K562 (cell line): ENCODE measurements around the gene EAPP. TPM values are rescaled to one million over a fixed set of nuclear protein-coding genes. Genes with fewer than 3 reads are reported as not detected.

Experiments
- ATAC-seq: fragments of 200-7000 bp; cut with Tn5 transposase; 3 replicates; pipeline ENCODE4 v1.9.1; 2020; ENCODE audit warnings: moderate library complexity
- BruUV-seq: library from RNA; stranded (reverse); fragments of 400-500 nt; replicated peaks from 2 replicates; lab custom pipeline; 2021; lab: Mats Ljungman, UMichigan
- CTCF ChIA-PET: fragments of 300-600 bp; formaldehyde crosslinking; extraction: SDS; loops from one replicate; lab custom pipeline; 2021; ENCODE audit warnings: low intra/inter-chr PET ratio; lab: Yijun Ruan, JAX
- POLR2A ChIA-PET: fragments of 300-600, 350-650 bp; sonication (Branson Sonifier 250); formaldehyde crosslinking; extraction: SDS; loops from one replicate; lab custom pipeline; 2021; ENCODE audit warnings: antibody characterized with exemption, inconsistent platforms; lab: Yijun Ruan, JAX
- DNase-seq, 4 experiments: peaks; one replicate each; pipeline versions ENCODE4 v3.0.0 to v3.0.0-alpha.2; 2011 to 2018; ENCODE audit warnings: low spot score in 3 of 4, mixed read lengths in 3 of 4; ENCODE audit errors: extremely low read depth in 1 of 4
- FAIRE-seq: peaks from 2 replicates; lab custom pipeline; 2011; peaks lifted over from hg19 to GRCh38; lab: Jason Lieb, UNC
- H2AFZ ChIP-seq: 2 replicates; pipeline ENCODE4 v1.6.0; 2011; ENCODE audit warnings: low read depth, low read length, control low read depth, inconsistent platforms
- H3K27ac ChIP-seq: fragments of 200-600 bp; 3 replicates; pipeline ENCODE4 v1.8.0; 2011; ENCODE audit warnings: low read depth, mild to moderate bottlenecking, control low read depth, inconsistent platforms, low read length, moderate library complexity, mixed read lengths; ENCODE audit errors: extremely low read depth
- H3K27me3 ChIP-seq, 2 experiments: fragments of 300-600 bp in 1 of 2; 2 replicates in 1 of 2; 3 replicates in 1 of 2; pipeline versions ENCODE4 v1.6.0 to v1.8.0; 2011; ENCODE audit warnings: inconsistent platforms in 2 of 2, low read length in 2 of 2, mild to moderate bottlenecking in 1 of 2, mixed read lengths in 1 of 2, moderate library complexity in 1 of 2; ENCODE audit not compliant: control insufficient read depth in 2 of 2, insufficient read depth in 2 of 2
- H3K36me3 ChIP-seq: fragments of 300-600 bp; 3 replicates; pipeline ENCODE4 v1.8.0; 2011; ENCODE audit warnings: mild to moderate bottlenecking, low read length, inconsistent platforms; ENCODE audit not compliant: control insufficient read depth, insufficient read depth
- H3K4me1 ChIP-seq, 2 experiments: fragments of 200-600 bp in 1 of 2; replicated peaks in 1 of 2; 2 replicates in 1 of 2; 3 replicates in 1 of 2; pipeline versions ENCODE4 v1.5.1 to v1.8.0; 2011; ENCODE audit warnings: inconsistent platforms in 2 of 2, low read length in 2 of 2, mild to moderate bottlenecking in 1 of 2, mixed read lengths in 1 of 2, moderate library complexity in 1 of 2; ENCODE audit not compliant: control insufficient read depth in 2 of 2, insufficient read depth in 2 of 2
- H3K4me2 ChIP-seq: 2 replicates; pipeline ENCODE4 v1.6.1; 2011; ENCODE audit warnings: low read length, control low read depth, inconsistent platforms, mixed read lengths; ENCODE audit not compliant: insufficient read depth
- H3K4me3 ChIP-seq: fragments of 200-600 bp; sonication (generic), shearing (Covaris generic); 2 replicates; pipeline ENCODE4 v1.5.1; 2016; ENCODE audit warnings: control low read depth, inconsistent platforms
- H3K79me2 ChIP-seq: fragments of 200-600 bp; 3 replicates; pipeline ENCODE4 v1.8.0; 2011; ENCODE audit warnings: low read length, inconsistent platforms; ENCODE audit not compliant: control insufficient read depth, insufficient read depth
- H3K9ac ChIP-seq, 2 experiments: 2 replicates each; pipeline versions ENCODE4 v1.6.0 to v1.6.1; 2011; ENCODE audit warnings: low read depth in 2 of 2, low read length in 2 of 2, control low read depth in 1 of 2, inconsistent platforms in 1 of 2, mild to moderate bottlenecking in 1 of 2, mixed read lengths in 1 of 2; ENCODE audit not compliant: insufficient read depth in 1 of 2
- H3K9me1 ChIP-seq: one replicate; pipeline ENCODE4 v1.6.0; 2011; ENCODE audit warnings: inconsistent platforms, mild to moderate bottlenecking, low read length, moderate library complexity; ENCODE audit not compliant: control insufficient read depth, insufficient read depth
- H3K9me3 ChIP-seq: replicated peaks from 2 replicates; pipeline ENCODE4 v1.5.1; 2011; ENCODE audit warnings: low read depth, low read length, inconsistent platforms; ENCODE audit not compliant: control insufficient read depth, insufficient read depth
- H4K20me1 ChIP-seq: replicated peaks from 2 replicates; pipeline ENCODE4 v1.6.1; 2011; ENCODE audit warnings: low read length, inconsistent platforms, mixed read lengths; ENCODE audit not compliant: control insufficient read depth, insufficient read depth
- HDAC8 ChIP-seq: fragments of 450-650 bp; IDR thresholded peaks from 2 replicates; pipeline ENCODE4 v1.6.1; 2016; ENCODE audit warnings: mild to moderate bottlenecking, missing genetic modification characterization, moderate library complexity, missing compliant biosample characterization
- JUND ChIP-seq, 2 experiments: IDR thresholded peaks; 2 replicates in 1 of 2; 3 replicates in 1 of 2; pipeline ENCODE4 v1.6.1; 2011; ENCODE audit warnings: borderline replicate concordance in 2 of 2, low read depth in 2 of 2, low read length in 2 of 2, improper control_type of control experiment in 1 of 2, missing biosample characterization in 1 of 2, missing genetic modification characterization in 1 of 2, missing genetic modification reagents in 1 of 2
- POLR2H ChIP-seq: IDR thresholded peaks from 2 replicates; pipeline ENCODE4 v1.6.1; 2016; ENCODE audit warnings: missing genetic modification characterization, low read depth, mild to moderate bottlenecking, control low read depth, missing compliant biosample characterization, moderate library complexity
- POU5F1 ChIP-seq: fragments of 150-350 bp; IDR thresholded peaks from 2 replicates; pipeline ENCODE4 v1.6.1; 2014; ENCODE audit warnings: borderline replicate concordance, low read length, low read depth, mild to moderate bottlenecking; ENCODE audit not compliant: partially characterized antibody
- SMARCB1 ChIP-seq: IDR thresholded peaks from 2 replicates; pipeline ENCODE4 v1.6.1; 2011; ENCODE audit warnings: improper control_type of control experiment, low read depth; ENCODE audit not compliant: insufficient read length
- ZNF384 ChIP-seq: IDR thresholded peaks from 2 replicates; pipeline ENCODE4 v1.6.1; 2012; ENCODE audit warnings: low read depth, low read length, improper control_type of control experiment
- ZNF561 ChIP-seq: fragments of 450-650 bp; formaldehyde crosslinking; conservative IDR thresholded peaks from 2 replicates; pipeline ENCODE4 v1.4.0; 2020; ENCODE audit warnings: mild to moderate bottlenecking, moderate library complexity
- WGBS: fragments of 100-300 bp; shearing (Covaris generic); methylation state at CpG from one replicate; pipeline ENCODE4 v1.1.6; 2016; ENCODE audit warnings: low coverage, mixed read lengths; ENCODE audit not compliant: insufficient coverage; ENCODE audit errors: missing lambda C conversion rate; 5-methylcytosine and 5-hydroxymethylcytosine counted together
- in situ Hi-C: fragments of 300-500 bp; cut with MboI; formaldehyde crosslinking; loops from 4 replicates; pipeline ENCODE4 v1.15.0; 2018; ENCODE audit warnings: inconsistent platforms, mixed read lengths
- intact Hi-C: fragments of 100-400 bp; cut with micrococcal nuclease; formaldehyde crosslinking; loops from 2 replicates; pipeline ENCODE4 v1.14.2; 2022
- polyA plus RNA-seq, 8 experiments: library from polyadenylated mRNA; depleted of rRNA in 4 of 8; stranded (reverse) in 5 of 8; unstranded in 3 of 8; fragments of >200 nt; fragmentation: Nextera tagmentation in 2 of 8; fragmentation: Illumina TruSeq in 1 of 8; extraction: Ambion mirVana in 2 of 8; extraction: Trizol in 1 of 8; gene quantifications; 2 replicates each; pipeline versions ENCODE4 v1.2.1 to v1.2.3, GENCODE V29; 2011 to 2014; ENCODE audit warnings: inconsistent platforms in 1 of 8, missing spikeins in 1 of 8
- total RNA-seq, 7 experiments: library from RNA; depleted of rRNA in 6 of 7; stranded (reverse); fragments of >200 nt in 6 of 7; fragmentation: Illumina TruSeq in 2 of 7; extraction: Trizol in 2 of 7; gene quantifications; 2 replicates each; pipeline versions ENCODE4 v1.2.1 to v1.2.3, GENCODE V29; 2011 to 2021; ENCODE audit warnings: low replicate concordance in 1 of 7
- TF ChIP-seq, protein P1 (sequence below): sonication (generic); formaldehyde crosslinking; IDR thresholded peaks from 2 replicates; pipeline ENCODE4 v1.8.1; 2023; ENCODE audit warnings: mild to moderate bottlenecking, missing genetic modification reagents
- TF ChIP-seq, protein P2 (sequence below): sonication (generic); formaldehyde crosslinking; IDR thresholded peaks from 2 replicates; pipeline ENCODE4 v1.8.0; 2022; ENCODE audit warnings: missing genetic modification reagents, mild to moderate bottlenecking, borderline replicate concordance
- TF ChIP-seq, protein P3 (sequence below): fragments of 200-800 bp; sonication (Bioruptor generic); IDR thresholded peaks from 2 replicates; pipeline ENCODE4 v1.6.1; 2017; ENCODE audit warnings: missing genetic modification characterization, missing compliant biosample characterization
- TF ChIP-seq, protein P4 (sequence below): fragments of 250-450 bp; sonication (Bioruptor Pico); IDR thresholded peaks from 2 replicates; pipeline ENCODE4 v1.5.1; 2021; ENCODE audit warnings: mild to moderate bottlenecking
- TF ChIP-seq, protein P5 (sequence below): fragments of 250-450 bp; sonication (Bioruptor Pico); IDR thresholded peaks from 2 replicates; pipeline ENCODE4 v1.8.0; 2022; ENCODE audit warnings: inconsistent platforms, mild to moderate bottlenecking, moderate library complexity, borderline replicate concordance

EAPP gene
- total and polyA plus RNA-seq, 9 of the 15 experiments (the other 6 are each of a cell fraction or from before 2014, with no cell fraction given) = 19.0 to 67.6 (median 30.3) TPM

DNA sequence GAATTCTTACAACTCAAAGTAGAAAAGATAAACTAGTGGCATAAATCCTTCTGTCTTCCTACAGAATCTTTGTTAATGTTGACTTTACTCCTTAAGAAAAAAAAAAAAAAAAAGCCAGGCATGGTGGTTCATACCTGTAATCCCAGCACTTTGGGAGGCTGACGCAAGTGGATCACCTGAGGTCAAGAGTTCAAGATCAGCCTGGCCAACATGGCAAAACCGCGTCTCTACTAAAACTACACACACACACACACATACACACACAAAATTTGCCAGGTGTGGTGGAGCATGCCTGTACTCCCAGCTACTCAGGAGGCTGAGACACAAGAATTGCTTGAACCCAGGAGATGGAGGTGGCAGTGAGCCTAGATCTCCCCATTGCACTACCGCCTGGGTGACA, 59.8 kb downstream of the EAPP start (continued):
- TF ChIP-seq, protein P1, sequence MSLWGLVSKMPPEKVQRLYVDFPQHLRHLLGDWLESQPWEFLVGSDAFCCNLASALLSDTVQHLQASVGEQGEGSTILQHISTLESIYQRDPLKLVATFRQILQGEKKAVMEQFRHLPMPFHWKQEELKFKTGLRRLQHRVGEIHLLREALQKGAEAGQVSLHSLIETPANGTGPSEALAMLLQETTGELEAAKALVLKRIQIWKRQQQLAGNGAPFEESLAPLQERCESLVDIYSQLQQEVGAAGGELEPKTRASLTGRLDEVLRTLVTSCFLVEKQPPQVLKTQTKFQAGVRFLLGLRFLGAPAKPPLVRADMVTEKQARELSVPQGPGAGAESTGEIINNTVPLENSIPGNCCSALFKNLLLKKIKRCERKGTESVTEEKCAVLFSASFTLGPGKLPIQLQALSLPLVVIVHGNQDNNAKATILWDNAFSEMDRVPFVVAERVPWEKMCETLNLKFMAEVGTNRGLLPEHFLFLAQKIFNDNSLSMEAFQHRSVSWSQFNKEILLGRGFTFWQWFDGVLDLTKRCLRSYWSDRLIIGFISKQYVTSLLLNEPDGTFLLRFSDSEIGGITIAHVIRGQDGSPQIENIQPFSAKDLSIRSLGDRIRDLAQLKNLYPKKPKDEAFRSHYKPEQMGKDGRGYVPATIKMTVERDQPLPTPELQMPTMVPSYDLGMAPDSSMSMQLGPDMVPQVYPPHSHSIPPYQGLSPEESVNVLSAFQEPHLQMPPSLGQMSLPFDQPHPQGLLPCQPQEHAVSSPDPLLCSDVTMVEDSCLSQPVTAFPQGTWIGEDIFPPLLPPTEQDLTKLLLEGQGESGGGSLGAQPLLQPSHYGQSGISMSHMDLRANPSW (CRISPR knock-in tag) = no peak
- TF ChIP-seq ZNF384 (no peak), POU5F1 (no peak)

DNA sequence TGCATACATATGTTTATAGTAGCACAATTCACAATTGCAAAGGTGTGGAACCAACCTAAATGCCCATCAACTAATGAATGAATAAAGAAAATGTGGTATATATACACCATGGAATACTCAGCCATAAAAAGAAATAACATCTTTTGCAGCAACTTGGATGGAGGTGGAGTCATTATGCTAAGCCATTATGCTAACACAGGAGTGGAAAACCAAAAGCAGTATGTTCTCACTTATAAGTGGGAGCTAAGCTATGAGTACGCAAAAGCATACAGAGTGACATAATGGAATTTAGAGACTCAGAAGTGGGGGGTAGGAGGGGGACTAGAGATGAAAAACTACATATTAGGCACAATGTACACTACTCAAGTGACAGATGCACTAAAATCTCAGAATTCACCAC, 61.2 kb downstream of the EAPP start:
- ChIA-PET CTCF (no interaction called here), POLR2A (no interaction called here)
- Histone ChIP-seq H3K4me3 (no peak overlapping the region), H3K27ac (no peak overlapping the region), H3K9ac (no peak overlapping the region), H3K79me2 (no peaks in the 10 kb centered on the region), H4K20me1 (no peaks in the 10 kb centered on the region), H3K27me3 (no peaks in the 10 kb centered on the region), H3K4me1 (no peaks in the 10 kb centered on the region), H3K9me3 (no peaks in the 10 kb centered on the region), H3K36me3 (no peaks in the 10 kb centered on the region), H2AFZ (no peak overlapping the region), H3K9me1 (no peaks in the 10 kb centered on the region), H3K4me2 (no peak overlapping the region)
- no TSS peak for BruUV-seq
- WGBS = 100% methylated on average over 1 of the region's 1 CpG
- no peak for FAIRE-seq
- in situ Hi-C loops = no loop called here
- intact Hi-C loops = no loop called here
- no peak for DNase-seq
- no peak for ATAC-seq
- TF ChIP-seq ZNF561 (CRISPR knock-in tag) (no peak), POLR2H (tag) (no peak), SMARCB1 (no peak), HDAC8 (no peak), JUND (IDR thresholded peaks at IDR 0.05; ENCODE audit: borderline replicate concordance, low read depth, low read length) (no peak), JUND (tag; IDR thresholded peaks at IDR 0.05; ENCODE audit: borderline replicate concordance, low read depth, low read length) (no peak)
- TF ChIP-seq, protein P2, sequence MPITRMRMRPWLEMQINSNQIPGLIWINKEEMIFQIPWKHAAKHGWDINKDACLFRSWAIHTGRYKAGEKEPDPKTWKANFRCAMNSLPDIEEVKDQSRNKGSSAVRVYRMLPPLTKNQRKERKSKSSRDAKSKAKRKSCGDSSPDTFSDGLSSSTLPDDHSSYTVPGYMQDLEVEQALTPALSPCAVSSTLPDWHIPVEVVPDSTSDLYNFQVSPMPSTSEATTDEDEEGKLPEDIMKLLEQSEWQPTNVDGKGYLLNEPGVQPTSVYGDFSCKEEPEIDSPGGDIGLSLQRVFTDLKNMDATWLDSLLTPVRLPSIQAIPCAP = no peak
- TF ChIP-seq, protein P3, sequence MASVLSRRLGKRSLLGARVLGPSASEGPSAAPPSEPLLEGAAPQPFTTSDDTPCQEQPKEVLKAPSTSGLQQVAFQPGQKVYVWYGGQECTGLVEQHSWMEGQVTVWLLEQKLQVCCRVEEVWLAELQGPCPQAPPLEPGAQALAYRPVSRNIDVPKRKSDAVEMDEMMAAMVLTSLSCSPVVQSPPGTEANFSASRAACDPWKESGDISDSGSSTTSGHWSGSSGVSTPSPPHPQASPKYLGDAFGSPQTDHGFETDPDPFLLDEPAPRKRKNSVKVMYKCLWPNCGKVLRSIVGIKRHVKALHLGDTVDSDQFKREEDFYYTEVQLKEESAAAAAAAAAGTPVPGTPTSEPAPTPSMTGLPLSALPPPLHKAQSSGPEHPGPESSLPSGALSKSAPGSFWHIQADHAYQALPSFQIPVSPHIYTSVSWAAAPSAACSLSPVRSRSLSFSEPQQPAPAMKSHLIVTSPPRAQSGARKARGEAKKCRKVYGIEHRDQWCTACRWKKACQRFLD = no peak
- TF ChIP-seq, protein P4, sequence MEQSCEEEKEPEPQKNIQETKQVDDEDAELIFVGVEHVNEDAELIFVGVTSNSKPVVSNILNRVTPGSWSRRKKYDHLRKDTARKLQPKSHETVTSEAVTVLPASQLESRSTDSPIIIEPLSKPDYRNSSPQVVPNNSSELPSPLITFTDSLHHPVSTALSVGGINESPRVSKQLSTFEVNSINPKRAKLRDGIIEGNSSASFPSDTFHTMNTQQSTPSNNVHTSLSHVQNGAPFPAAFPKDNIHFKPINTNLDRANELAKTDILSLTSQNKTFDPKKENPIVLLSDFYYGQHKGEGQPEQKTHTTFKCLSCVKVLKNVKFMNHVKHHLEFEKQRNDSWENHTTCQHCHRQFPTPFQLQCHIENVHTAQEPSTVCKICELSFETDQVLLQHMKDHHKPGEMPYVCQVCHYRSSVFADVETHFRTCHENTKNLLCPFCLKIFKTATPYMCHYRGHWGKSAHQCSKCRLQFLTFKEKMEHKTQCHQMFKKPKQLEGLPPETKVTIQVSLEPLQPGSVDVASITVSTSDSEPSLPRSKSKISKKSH (CRISPR knock-in tag) = no peak
- TF ChIP-seq, protein P5, sequence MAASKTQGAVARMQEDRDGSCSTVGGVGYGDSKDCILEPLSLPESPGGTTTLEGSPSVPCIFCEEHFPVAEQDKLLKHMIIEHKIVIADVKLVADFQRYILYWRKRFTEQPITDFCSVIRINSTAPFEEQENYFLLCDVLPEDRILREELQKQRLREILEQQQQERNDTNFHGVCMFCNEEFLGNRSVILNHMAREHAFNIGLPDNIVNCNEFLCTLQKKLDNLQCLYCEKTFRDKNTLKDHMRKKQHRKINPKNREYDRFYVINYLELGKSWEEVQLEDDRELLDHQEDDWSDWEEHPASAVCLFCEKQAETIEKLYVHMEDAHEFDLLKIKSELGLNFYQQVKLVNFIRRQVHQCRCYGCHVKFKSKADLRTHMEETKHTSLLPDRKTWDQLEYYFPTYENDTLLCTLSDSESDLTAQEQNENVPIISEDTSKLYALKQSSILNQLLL (CRISPR knock-in tag) = no peak
